HepG2 (cell line): ENCODE data around the gene ZFAND3. TPM values are rescaled to one million over a fixed set of nuclear protein-coding genes. Genes with fewer than 3 reads are reported as not detected.

Experiments
- CHD2 ChIP-seq: IDR thresholded peaks from 2 replicates; pipeline ENCODE4 v1.6.1; 2011; ENCODE audit warnings: low read depth, low read length, improper control_type of control experiment
- ELF1 ChIP-seq: sonication (generic); formaldehyde crosslinking; IDR thresholded peaks from 2 replicates; pipeline ENCODE4 v1.4.0; 2020; ENCODE audit warnings: missing genetic modification reagents
- HOXA9 ChIP-seq: sonication (generic); formaldehyde crosslinking; IDR thresholded peaks from 2 replicates; pipeline ENCODE4 v1.8.1; 2022; ENCODE audit warnings: missing genetic modification reagents, mild to moderate bottlenecking, moderate library complexity, borderline replicate concordance
- IRF2 ChIP-seq: IDR thresholded peaks from 2 replicates; pipeline ENCODE4 v1.6.1; 2018; ENCODE audit warnings: missing genetic modification reagents, missing compliant biosample characterization
- KLF9 ChIP-seq: IDR thresholded peaks from 2 replicates; pipeline ENCODE4 v1.6.1; 2016; ENCODE audit warnings: low read depth
- POGZ ChIP-seq: sonication (generic); formaldehyde crosslinking; IDR thresholded peaks from 2 replicates; pipeline ENCODE4 v1.4.0; 2020; ENCODE audit warnings: mild to moderate bottlenecking, missing genetic modification reagents
- SMAD1 ChIP-seq: sonication (generic); formaldehyde crosslinking; IDR thresholded peaks from 2 replicates; pipeline ENCODE4 v1.4.0; 2020; ENCODE audit warnings: missing genetic modification reagents, low read depth, mild to moderate bottlenecking, borderline replicate concordance
- SMC3 ChIP-seq: IDR thresholded peaks from 2 replicates; pipeline ENCODE4 v1.6.1; 2011; ENCODE audit warnings: low read length, improper control_type of control experiment
- TBX3 ChIP-seq: fragments of 450-650 bp; IDR thresholded peaks from 2 replicates; pipeline ENCODE4 v1.6.1; 2017; ENCODE audit warnings: antibody characterized with exemption, mild to moderate bottlenecking, inconsistent platforms, borderline replicate concordance
- TSC22D2 ChIP-seq: sonication (generic); formaldehyde crosslinking; IDR thresholded peaks from 2 replicates; pipeline ENCODE4 v1.5.1; 2020; ENCODE audit warnings: missing genetic modification reagents, mild to moderate bottlenecking, borderline replicate concordance
- ZBTB42 ChIP-seq: sonication (generic); formaldehyde crosslinking; IDR thresholded peaks from 2 replicates; pipeline ENCODE4 v1.5.0; 2020; ENCODE audit warnings: mild to moderate bottlenecking, missing genetic modification reagents
- ZFY ChIP-seq: sonication (generic); formaldehyde crosslinking; IDR thresholded peaks from 2 replicates; pipeline ENCODE4 v1.4.0; 2020; ENCODE audit warnings: missing genetic modification reagents
- ZKSCAN8 ChIP-seq: IDR thresholded peaks from 2 replicates; pipeline ENCODE4 v1.6.1; 2016; ENCODE audit warnings: borderline replicate concordance, missing genetic modification reagents, missing compliant biosample characterization
- ZNF180 ChIP-seq: sonication (generic); formaldehyde crosslinking; IDR thresholded peaks from 2 replicates; pipeline ENCODE4 v1.4.0; 2020; ENCODE audit warnings: low read depth, missing genetic modification reagents, borderline replicate concordance
- ZNF510 ChIP-seq: sonication (generic); formaldehyde crosslinking; IDR thresholded peaks from 2 replicates; pipeline ENCODE4 v1.4.0; 2020; ENCODE audit warnings: low read depth, mild to moderate bottlenecking, missing genetic modification reagents
- polyA plus RNA-seq, 8 experiments: library from polyadenylated mRNA; depleted of rRNA in 3 of 8; stranded (reverse) in 7 of 8; unstranded in 1 of 8; fragments of >200 nt; fragmentation: Illumina TruSeq in 4 of 8; extraction: Trizol in 4 of 8; gene quantifications; 2 replicates each; pipeline versions ENCODE4 v1.2.1 to v1.2.3, GENCODE V29; 2011 to 2016; ENCODE audit warnings: low read depth in 4 of 8, missing spikeins in 1 of 8, mixed read lengths in 1 of 8; ENCODE audit not compliant: insufficient read depth in 1 of 8
- total RNA-seq, 5 experiments: library from RNA; depleted of rRNA; stranded (reverse); fragments of >200 nt; fragmentation: Illumina TruSeq; extraction: Trizol; gene quantifications; 2 replicates each; pipeline ENCODE4 v1.2.3, GENCODE V29; 2016; ENCODE audit warnings: low read depth in 1 of 5
- TF ChIP-seq, protein P1 (sequence below): sonication (generic); formaldehyde crosslinking; IDR thresholded peaks from 2 replicates; pipeline ENCODE4 v1.5.0; 2020; ENCODE audit warnings: missing genetic modification reagents
- TF ChIP-seq, protein P2 (sequence below): sonication (generic); formaldehyde crosslinking; IDR thresholded peaks from 2 replicates; pipeline ENCODE4 v1.4.0; 2020; ENCODE audit warnings: missing genetic modification reagents, borderline replicate concordance
- TF ChIP-seq, protein P3 (sequence below): IDR thresholded peaks from 2 replicates; pipeline ENCODE4 v1.6.1; 2016; ENCODE audit warnings: missing genetic modification reagents, missing compliant biosample characterization
- TF ChIP-seq, protein P4 (sequence below): sonication (generic); formaldehyde crosslinking; IDR thresholded peaks from 2 replicates; pipeline ENCODE4 v1.8.1; 2023; ENCODE audit warnings: mild to moderate bottlenecking, missing genetic modification reagents, borderline replicate concordance
- TF ChIP-seq, protein P5 (sequence below): sonication (generic); formaldehyde crosslinking; IDR thresholded peaks from 2 replicates; pipeline ENCODE4 v1.4.0; 2020; ENCODE audit warnings: missing genetic modification reagents

The ZFAND3 gene
- total and polyA plus RNA-seq, 2 of the 13 experiments (the other 11 are each of a cell fraction or from before 2014, with no cell fraction given) = 16.4 to 17.1 TPM

DNA sequence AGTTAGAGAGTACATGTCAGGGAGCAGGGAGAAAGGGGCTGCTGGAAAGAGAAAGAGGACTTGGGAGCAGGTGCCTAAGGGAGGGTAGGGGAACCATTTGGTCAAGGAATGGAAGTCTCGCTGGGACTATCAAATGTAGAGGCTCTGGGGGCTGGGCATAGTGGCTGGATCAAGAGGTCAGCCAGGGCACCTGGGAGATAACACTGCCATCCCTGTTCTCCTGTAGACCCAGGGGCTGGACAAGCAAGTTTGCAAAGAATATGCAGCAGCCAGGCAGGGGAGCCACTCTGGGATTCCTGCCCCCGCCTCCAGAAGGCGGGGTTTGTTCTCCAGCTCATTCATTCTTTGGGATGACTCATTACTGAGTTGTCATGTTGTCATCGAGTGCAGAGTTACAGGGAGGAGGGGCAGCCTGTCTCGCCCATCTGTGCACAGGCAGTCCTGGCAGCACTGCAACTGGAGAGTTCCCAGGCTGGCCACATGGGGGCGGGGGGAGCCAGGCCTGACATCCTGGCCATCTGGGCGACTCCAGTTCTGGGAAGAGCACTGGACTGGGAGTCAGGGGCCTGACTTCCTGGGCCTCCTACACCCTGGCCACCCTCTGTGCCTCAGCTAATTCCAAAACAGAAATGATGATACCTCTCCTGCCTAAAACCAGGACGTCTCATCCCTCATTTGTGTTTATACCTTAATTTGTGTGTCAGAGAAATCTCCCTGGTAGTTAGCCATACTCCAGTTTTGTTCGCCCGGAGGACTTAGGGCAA, 28.2 kb upstream of the ZFAND3 start (continued):
- TF ChIP-seq TSC22D2 (CRISPR knock-in tag) = peak; percentile 81
- 0 out of 2 replicates have a peak, but pooled peaks have one; percentile 45 for TF ChIP-seq SMAD1 (CRISPR knock-in tag)
- TF ChIP-seq HOXA9 (CRISPR knock-in tag) = no peak
- TF ChIP-seq ZKSCAN8 = peak; percentile 92
- TF ChIP-seq, protein P1, sequence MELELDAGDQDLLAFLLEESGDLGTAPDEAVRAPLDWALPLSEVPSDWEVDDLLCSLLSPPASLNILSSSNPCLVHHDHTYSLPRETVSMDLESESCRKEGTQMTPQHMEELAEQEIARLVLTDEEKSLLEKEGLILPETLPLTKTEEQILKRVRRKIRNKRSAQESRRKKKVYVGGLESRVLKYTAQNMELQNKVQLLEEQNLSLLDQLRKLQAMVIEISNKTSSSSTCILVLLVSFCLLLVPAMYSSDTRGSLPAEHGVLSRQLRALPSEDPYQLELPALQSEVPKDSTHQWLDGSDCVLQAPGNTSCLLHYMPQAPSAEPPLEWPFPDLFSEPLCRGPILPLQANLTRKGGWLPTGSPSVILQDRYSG (CRISPR knock-in tag) = no peak
- TF ChIP-seq ZNF180 (CRISPR knock-in tag) = no peak
- TF ChIP-seq IRF2 (CRISPR knock-in tag) = peak; percentile 92
- TF ChIP-seq, protein P2, sequence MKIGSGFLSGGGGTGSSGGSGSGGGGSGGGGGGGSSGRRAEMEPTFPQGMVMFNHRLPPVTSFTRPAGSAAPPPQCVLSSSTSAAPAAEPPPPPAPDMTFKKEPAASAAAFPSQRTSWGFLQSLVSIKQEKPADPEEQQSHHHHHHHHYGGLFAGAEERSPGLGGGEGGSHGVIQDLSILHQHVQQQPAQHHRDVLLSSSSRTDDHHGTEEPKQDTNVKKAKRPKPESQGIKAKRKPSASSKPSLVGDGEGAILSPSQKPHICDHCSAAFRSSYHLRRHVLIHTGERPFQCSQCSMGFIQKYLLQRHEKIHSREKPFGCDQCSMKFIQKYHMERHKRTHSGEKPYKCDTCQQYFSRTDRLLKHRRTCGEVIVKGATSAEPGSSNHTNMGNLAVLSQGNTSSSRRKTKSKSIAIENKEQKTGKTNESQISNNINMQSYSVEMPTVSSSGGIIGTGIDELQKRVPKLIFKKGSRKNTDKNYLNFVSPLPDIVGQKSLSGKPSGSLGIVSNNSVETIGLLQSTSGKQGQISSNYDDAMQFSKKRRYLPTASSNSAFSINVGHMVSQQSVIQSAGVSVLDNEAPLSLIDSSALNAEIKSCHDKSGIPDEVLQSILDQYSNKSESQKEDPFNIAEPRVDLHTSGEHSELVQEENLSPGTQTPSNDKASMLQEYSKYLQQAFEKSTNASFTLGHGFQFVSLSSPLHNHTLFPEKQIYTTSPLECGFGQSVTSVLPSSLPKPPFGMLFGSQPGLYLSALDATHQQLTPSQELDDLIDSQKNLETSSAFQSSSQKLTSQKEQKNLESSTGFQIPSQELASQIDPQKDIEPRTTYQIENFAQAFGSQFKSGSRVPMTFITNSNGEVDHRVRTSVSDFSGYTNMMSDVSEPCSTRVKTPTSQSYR (CRISPR knock-in tag) = peak; percentile 84; the same call in 1 of the 2 replicates
- TF ChIP-seq, protein P3, sequence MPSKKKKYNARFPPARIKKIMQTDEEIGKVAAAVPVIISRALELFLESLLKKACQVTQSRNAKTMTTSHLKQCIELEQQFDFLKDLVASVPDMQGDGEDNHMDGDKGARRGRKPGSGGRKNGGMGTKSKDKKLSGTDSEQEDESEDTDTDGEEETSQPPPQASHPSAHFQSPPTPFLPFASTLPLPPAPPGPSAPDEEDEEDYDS (CRISPR knock-in tag) = peak; percentile 46; the same call in 1 of the 2 replicates
- 0 out of 2 replicates have a peak, but pooled peaks have one; percentile 14 for TF ChIP-seq TBX3
- no peak for TF ChIP-seq ZNF510 (CRISPR knock-in tag)
- TF ChIP-seq ZBTB42 (CRISPR knock-in tag) = no peak
- TF ChIP-seq CHD2 = no peak
- TF ChIP-seq, protein P4, sequence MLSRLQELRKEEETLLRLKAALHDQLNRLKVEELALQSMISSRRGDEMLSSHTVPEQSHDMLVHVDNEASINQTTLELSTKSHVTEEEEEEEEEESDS (CRISPR knock-in tag) = no peak
- TF ChIP-seq KLF9 (CRISPR knock-in tag) = 0 out of 2 replicates have a peak, but pooled peaks have one; percentile 72
- TF ChIP-seq SMC3 = peak; percentile 70; the same call in 1 of the 2 replicates
- TF ChIP-seq ZFY (CRISPR knock-in tag) = peak; percentile 45; the same call in 1 of the 2 replicates
- TF ChIP-seq POGZ = peak; percentile 95
- TF ChIP-seq, protein P5, sequence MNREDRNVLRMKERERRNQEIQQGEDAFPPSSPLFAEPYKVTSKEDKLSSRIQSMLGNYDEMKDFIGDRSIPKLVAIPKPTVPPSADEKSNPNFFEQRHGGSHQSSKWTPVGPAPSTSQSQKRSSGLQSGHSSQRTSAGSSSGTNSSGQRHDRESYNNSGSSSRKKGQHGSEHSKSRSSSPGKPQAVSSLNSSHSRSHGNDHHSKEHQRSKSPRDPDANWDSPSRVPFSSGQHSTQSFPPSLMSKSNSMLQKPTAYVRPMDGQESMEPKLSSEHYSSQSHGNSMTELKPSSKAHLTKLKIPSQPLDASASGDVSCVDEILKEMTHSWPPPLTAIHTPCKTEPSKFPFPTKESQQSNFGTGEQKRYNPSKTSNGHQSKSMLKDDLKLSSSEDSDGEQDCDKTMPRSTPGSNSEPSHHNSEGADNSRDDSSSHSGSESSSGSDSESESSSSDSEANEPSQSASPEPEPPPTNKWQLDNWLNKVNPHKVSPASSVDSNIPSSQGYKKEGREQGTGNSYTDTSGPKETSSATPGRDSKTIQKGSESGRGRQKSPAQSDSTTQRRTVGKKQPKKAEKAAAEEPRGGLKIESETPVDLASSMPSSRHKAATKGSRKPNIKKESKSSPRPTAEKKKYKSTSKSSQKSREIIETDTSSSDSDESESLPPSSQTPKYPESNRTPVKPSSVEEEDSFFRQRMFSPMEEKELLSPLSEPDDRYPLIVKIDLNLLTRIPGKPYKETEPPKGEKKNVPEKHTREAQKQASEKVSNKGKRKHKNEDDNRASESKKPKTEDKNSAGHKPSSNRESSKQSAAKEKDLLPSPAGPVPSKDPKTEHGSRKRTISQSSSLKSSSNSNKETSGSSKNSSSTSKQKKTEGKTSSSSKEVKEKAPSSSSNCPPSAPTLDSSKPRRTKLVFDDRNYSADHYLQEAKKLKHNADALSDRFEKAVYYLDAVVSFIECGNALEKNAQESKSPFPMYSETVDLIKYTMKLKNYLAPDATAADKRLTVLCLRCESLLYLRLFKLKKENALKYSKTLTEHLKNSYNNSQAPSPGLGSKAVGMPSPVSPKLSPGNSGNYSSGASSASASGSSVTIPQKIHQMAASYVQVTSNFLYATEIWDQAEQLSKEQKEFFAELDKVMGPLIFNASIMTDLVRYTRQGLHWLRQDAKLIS = no peak
- peak; percentile 53; the same call in 1 of the 2 replicates for TF ChIP-seq ELF1
